RKO (cell line): ENCODE results near the gene KRT78.

Experiments used
- DNase-seq: peaks from one replicate; pipeline ENCODE4 v3.0.0-alpha.2; 2016; ENCODE audit warnings: low spot score

KRT78 gene

DNA sequence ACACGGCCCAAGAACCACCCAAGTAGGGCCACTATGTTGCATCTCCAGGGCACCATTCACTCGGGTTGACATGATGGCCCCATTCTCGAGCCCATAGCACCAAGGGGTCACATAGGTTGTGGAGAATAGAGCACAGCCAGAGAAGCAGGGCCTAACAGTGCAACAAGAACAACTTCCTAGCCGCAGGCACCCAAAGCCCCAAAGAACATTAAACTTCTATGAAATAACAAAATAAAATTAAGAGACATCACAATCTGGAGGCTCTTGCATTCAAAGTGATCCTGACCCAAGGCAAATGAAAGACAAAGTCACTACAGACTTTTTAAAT lies 36.8 kb downstream of the KRT78 start:
- no peak for DNase-seq

DNA sequence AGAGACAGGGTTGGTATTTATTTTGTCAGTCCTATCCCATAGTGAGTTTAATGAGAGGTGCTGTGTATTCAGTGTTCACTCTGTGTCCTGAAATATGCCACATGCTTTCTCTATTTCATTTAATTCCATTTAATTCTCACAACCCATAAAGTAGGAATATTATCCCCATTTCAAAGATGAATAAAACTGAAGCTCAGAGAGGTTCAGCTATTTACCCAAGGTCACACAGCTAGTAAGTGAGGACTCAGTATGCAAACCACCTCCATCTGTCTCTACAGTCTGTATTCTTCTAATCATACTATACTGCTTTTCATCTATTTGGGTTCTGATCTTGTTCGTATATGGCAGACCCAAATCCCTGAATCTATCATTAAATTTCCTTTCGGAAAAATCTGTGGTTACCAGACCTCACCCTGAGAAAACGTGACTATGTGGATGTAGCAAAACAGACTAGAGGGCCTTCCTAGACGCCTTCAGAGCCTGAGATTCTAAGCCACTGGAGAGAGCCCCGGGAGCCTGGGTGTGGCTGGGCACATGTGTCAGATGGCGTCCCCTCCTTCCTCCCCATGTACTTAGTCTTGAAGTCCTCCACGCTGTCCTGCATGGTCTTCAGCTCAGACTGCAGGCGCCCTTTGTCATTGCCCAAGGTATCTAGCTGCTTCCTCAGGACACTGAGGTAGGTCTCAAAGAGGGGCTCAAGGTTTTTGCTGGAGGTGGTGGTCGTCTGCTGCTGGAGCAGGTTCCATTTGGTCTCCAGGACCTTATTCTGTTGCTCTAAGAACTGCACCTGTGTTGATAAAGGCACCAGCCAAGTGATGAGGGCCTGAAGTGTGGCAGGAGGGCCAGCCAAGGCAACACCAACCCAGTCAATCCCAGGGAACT lies 37.4 kb downstream of the KRT78 start:
- DNase-seq = no peak

DNA sequence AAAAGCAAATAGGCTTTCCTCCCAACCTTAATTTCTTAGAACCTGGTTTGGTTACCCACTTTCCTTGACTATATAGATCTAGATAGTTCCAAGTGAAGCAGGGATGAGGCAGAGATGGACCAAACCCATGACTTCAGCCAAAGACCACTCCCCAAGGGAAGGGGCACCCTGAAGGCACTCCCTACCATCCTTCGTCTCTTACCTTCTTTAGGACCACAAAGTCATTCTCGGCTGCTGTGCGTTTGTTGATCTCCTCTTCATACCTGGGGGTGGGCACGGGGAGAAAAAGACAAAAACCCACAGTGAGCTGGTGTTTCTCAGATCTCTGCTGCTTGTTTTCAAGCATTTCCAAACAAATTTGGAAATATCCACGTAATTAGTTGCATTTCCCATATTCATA lies 38.2 kb downstream of the KRT78 start:
- no peak for DNase-seq

DNA sequence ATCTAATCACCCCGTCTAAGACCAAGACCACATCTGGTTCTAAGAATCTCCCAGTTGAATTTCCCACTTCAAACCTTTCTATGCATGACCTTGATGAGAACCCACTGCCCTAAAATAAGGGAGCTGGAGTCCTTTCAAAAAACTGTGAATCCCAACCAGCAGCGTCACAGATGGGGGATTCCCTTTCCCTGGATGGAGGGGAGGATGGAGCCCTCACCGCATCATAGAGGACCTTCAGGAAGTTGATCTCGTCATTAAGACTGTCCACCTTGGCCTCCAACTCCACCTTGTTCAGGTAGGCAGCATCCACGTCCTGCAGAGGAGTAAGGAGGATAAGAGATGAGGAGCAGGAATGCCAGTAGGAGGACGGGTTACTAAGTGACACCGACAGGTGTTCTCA lies 39.6 kb downstream of the KRT78 start:
- DNase-seq = no peak

DNA sequence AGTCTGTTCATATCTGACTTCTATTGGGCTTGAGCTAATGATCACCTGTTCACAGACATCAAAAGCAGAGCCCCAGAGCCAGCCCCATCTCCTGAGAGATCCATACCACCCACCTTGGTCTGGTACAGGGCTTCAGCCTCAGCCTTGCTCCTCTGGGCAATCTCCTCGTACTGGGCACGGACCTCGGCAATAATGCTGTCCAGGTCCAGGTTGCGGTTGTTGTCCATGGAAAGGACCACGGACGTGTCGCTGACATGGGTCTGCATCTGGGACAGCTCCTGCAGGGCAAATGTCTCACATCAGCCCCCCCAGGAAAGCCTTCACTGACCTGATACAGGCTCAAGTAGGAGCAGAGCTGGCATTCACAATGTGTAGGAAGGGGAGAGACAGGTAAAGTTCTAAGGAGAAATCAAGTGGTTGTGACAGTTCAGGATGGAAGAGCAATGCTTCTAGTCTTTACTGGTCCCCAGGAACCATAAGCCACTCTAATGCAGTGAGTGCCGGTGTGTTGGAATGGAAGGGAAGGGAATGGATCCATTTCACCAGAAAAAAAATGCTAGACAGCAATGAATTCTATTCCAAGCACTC lies 40.1 kb downstream of the KRT78 start:
- DNase-seq = no peak

DNA sequence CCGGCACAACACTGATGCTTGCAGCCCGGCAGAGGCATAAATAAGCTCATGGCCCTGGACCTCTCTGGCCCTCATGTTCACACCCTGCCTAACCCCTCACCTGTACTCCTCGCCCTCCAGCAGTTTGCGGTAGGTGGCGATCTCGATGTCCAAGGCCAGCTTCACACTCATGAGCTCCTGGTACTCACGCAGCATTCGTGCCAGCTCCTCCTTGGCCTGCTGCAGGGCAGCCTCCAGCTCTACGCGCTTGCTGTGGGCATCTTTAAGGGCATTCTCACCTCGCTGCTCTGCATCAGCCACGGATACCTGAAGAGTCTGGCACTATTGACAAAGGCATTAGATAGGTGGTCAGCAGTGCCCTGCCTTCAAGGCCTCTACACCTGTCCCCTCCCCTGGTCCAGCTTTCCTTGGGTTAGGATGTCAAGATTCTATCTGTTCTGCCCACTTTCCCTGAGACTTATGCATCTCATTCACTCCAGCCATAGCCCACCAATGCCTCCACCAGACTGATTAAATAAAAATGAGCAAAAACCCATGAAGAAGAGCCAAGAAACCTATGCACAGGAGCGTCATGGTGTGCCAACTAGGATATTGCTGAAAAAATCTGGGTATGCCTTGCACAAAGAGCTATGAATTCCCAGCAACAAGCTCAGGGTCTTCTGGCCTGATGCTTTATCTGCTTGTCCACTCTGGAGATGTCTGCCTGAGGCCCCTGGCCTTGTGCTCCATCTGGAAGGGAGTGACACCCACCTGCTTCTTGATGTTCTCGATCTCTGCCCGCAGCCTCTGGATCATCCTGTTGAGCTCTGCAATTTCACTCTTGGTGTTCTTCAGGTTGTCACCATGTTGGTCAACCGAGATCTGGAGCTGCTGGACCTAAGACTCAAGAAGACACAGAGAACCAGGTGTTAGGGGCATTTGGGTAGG lies 41.0 kb downstream of the KRT78 start:
- no peak for DNase-seq

DNA sequence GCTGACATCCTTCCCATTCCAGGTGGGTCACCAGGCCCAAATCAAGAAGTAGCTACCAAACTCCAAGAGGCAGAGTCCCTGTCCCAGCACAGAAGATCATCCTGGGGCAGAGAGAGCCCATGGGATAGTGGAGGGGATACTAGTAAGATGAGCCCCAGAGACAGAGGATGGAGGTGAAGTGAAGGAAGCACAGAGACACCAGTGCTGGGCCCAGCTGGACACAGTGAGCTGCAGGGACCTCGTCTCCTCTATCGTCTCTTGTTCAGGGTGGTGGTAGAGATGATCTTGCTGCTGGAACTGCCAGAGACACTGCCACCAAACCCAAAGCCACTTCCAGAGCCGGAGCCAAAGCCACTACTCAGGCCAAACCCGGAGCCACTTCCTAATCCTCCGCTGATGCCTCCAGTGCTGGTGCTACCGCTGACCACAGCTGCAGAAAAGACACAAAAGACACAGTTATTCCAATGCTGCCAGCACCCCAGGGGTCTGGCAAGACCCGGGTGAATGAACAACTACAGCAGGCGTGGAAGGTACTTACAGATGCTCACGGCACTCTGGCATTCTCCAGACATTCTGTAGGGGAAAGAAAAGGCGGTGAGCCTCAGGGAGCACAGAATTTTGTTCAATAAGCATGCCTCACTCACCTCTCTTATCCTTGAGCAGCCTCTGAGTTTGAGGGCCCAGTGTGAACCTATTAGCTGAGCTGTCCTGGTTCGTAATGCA lies 41.8 kb downstream of the KRT78 start:
- no peak for DNase-seq

DNA sequence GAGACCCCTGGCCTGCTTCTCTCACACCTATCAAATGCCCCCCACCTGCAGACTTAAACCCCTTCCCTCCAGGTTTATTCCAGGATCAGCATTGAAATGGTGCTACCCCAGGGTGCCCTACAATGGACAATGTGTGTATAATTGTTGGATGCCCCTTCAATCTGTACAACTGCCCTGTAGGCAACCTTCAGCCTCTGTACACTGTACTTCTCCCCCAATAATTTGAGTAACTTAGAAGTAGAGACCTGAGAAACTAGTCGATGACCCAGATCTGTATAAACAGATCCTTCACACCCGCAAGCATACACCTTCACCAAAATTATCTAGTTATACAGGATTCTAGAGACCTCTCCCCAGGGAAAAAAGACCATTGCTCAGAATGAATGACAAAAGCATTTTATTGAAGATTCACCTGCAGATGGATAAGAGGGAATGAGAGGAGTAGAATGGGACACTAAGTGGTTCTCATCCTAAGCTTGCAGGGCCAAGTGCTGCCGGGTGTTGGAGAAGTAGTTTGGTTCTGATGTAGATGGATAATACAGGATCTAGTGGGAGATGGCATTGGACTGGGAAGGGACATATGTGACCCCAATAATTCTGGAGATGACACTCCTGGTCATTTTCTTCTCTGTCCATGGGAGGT lies 42.5 kb downstream of the KRT78 start:
- DNase-seq = no peak

DNA sequence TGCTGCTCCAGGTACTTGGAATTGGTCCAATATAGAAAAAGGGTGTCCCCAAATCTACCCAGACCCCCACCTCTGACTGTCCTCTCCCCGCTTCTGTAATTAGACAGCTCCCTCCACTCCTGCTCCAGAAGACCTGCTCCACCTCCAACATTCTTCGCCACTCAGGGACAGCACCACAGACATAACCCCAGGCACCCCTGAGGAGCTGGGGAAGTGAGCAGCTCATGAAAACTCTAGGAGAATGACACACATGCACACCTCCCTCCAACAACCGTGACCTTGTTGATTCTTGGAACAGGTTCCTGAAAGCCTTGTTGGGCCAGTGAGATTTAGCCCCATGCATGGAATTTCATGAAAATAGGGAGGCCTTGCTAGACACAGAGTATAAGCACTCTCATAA lies 43.1 kb downstream of the KRT78 start:
- DNase-seq = no peak

DNA sequence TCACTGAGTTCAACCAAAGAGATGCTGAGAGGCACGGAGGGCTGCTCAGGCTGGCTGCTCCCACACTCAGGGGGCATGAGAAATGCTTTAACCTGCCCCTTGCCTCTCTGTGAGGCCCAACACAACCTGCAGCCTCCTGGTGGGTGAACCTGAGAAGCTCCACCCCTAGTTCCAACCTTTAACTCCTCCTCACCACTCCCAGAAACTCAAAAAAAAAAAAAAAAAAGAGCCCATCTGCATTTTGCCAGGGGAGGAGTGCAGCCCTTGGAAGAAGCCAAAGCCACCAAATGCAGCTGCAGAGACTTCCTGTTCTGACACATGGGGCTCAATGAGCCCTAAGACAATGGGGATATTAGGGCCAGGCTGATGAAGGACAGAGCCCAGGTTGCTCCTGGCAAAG lies 43.8 kb downstream of the KRT78 start:
- DNase-seq = no peak

DNA sequence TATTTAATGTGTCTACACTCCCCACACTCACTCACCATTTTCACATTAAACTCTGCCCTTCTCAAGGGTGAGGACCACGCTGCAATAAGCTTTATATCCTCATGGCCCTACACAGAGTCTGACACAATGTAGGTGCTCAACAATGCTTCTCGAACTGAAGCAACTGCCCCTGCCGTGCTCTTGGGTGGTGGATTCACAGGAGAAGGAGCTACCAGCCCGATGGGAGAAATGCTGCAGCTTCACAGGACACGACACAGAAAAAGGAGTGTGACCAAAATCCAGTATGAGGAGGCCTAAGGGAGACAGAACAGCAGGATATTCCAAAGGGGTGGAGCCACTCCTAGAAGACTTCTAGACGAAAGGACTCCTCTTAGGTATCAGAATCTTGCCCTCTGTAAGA lies 46.4 kb downstream of the KRT78 start:
- no peak for DNase-seq

DNA sequence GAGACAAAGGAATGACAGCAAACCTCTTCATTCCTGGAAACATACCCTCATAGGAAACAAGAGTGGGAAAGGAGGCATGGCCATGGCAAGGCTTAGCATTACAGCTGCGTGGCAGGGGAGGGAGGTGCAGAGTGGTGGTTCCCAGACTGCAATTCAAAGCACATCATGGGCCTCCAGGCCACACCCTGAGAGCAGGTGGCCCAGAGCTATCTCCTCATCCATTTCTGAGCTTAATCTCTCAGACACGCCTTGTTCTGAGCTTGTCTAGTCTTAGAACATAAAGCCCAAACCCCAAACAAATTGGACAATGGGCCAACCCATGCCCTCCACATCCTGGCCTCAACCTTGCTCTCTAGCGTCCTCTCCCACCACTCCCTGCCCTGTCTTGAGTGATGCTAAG lies 47.0 kb downstream of the KRT78 start:
- DNase-seq = no peak

DNA sequence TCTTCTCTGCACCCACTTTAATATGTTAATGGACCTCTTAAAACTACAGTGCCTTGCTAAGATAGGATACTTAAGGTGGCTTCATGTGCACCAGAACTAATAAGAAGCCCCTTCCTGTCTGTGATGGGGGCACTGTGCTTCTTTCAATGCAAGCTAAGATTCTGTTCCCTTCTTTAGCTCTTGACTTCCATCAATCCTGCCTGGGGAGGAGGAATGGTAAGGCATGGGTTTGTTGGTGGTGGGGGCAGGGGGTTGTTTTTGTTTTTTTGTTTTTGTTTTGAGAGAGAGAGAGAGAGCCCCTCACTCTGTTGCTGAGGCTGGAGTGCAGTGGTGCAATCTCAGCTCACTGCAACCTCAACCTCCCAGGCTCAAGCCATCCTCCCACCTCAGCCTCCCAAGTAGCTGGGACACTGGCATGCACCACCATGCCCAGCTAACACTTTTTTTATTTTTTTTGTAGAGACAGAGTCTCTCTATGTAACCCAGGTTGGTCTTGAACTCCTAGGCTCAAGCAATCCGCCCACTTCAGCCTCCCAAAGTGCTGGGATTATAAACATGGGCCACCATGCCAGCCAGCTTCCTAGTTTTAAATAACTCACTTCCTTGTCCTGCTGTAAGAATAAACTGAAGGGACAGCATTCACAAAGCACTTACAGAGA lies 48.4 kb downstream of the KRT78 start:
- DNase-seq = no peak

DNA sequence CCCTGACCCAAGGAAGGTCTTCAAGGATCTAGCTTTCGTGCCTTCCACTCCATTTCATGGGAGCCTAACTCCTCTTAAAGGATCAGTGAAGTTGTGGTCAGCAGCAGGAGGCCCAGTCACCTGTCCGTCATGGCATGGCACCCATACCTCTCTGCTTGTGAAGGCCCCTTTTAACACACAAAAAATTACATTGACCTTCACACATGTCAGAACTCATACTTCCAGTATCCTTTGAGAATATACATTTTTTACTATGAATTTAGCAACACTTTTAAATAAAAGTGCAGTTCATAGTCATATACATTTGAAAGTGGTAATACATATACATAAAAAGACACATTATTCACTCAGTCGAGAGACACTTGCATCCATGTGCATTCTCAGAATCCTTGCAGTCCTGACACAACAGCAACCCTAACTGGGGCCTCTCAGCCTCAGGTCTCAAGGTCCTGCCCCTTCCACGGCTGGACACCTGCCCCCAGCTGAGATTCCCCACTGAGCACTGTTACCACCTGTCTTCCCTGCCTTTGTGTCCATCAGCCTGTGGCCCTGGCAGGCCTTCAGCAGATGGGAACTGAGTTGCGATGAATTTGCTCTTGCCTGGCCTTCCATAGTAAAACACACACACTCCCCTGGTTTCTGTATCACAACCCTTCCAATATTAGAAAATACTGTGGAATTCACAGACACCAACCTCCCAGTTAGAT lies 49.1 kb downstream of the KRT78 start:
- no peak for DNase-seq

DNA sequence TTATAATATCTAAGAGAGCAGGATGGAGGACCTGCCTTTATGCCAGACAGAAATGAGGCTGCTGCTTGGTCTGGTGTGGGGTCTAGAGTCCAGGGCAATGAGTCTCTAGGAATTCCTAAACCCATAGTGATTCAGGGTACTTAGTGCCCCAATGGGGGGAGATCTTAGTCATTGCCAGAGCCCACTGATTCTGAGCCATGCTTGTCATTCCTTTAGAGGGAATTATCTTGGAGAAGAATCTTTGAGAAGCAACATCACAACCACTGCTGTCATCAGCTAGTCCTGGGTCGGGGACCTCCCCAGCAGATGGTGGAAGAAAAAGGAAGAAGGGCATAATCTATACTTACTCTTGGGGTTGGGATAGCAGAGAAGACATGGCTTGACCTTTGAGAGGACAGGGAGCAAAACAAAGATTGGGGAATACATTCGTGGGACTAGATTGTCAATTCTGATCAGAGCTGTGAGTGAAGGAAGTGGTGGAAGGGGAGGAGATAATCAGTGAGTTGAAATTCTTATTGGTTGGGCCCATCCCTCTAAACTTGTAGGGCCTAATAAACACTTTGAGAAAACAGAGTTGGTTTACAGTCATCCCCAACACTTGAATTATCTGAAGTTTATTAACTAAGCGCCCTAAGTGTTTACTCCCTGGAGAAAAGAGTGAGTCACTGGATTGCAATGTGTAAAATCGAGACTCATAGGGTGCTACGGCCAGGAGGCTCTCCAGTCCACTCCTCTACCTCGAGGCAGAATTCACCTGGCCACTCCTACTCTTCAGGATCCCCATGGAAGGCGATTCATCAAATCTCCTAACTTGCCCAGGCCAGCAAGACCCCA lies 49.9 kb downstream of the KRT78 start:
- DNase-seq = peak; percentile 20

DNA sequence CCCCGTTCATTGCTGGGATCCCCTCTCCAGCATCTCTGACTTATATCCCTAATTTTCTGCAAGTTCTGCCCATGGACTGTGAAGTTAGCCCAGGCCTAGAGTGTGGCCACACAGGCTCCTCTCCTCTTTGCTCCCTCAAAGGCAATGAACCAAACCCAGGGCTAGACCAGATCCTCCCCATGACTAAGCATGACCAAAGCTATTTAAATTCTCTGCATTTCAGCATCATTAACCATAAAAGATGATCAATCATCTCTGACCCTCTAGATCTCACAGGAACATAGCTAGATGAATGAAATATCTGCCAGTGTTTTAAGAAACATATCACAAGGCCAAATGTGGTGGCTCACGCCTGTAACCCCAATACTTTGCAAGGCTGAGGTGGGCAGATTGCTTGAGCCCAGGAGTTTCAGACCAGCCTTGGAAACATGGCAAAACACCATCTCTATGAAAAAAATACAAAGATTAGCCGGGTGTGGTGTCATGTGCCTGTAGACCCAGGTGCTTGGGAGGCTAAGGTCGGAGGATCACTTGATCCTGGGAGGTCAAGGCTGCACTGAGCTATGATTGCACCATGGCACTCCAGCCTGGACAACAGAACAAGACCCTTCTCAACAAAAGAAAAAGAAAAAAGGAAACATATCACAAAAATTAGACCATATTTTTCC lies 50.7 kb downstream of the KRT78 start:
- no peak for DNase-seq

DNA sequence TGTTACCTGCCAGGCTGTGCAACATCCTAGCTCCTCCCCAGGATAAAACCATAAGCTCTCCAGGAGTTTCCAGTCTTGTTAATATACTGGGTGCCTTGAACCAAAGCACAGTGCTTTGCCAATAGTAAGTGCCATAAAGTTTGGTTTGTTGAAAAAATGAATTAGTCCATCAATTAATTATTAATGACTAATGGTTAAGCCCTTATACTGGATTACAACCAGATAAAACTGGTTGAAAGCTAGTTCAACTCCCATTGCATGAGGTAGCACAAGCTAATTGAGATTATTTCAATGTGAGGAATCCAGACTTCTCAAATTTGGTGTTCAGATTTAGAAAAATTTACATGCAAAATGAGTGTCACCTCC lies 51.3 kb downstream of the KRT78 start:
- DNase-seq = no peak

DNA sequence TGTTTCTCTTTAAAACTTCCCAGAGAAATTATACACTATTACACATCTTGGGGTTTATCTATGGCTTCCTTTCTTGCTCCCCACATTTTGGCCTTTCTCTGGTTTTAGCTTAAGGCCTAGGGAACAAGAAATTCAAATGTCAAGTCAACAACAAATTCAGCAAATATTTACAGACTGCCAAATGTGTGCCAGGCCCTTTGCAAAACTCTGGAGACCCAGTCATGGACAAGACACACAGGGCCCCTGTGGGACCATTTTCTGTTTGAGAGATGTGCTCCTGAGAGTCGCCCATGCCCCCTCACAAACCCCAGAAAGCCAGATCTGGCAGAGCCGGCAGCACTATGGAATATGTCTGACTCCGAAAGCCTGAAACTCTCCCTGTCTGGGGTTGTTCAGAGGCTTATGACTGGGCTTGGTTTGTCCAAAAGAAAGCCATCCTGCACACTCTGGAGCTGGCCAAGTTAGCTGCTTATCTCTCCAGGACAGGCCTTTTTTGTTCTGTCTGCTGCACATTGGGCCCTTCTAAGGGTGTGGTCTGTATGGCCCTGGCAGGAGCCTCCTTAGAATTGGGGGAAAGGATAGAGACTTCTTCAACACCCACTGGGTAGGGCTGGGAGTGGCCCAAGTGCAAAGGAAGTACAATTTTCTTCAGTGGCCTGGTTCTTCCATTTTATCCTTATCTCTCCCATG lies 51.8 kb downstream of the KRT78 start:
- DNase-seq = no peak

DNA sequence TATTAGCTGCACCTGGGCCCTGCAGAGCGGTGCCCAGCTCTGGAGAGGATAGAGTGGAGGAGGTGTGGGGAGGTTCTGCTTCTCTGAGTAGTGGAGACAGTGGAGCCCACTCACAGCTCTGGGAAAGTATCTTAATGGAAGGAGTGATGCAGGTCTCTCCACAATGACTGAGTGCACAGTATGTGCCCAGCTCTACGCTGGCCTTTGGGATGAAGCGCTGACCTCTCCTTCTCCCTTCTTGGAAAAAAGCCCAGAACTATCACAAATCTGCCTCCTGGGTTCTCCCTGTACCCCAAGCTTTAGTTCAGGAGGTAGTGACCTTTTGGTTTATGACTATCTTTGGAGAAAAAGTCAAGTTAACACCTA lies 52.4 kb downstream of the KRT78 start:
- DNase-seq = no peak
